ENCODE data around the gene MLX.
A peak's percentile ranks its signal among the peaks of the same experiment; 100 is the strongest.

Gene MLX

DNA sequence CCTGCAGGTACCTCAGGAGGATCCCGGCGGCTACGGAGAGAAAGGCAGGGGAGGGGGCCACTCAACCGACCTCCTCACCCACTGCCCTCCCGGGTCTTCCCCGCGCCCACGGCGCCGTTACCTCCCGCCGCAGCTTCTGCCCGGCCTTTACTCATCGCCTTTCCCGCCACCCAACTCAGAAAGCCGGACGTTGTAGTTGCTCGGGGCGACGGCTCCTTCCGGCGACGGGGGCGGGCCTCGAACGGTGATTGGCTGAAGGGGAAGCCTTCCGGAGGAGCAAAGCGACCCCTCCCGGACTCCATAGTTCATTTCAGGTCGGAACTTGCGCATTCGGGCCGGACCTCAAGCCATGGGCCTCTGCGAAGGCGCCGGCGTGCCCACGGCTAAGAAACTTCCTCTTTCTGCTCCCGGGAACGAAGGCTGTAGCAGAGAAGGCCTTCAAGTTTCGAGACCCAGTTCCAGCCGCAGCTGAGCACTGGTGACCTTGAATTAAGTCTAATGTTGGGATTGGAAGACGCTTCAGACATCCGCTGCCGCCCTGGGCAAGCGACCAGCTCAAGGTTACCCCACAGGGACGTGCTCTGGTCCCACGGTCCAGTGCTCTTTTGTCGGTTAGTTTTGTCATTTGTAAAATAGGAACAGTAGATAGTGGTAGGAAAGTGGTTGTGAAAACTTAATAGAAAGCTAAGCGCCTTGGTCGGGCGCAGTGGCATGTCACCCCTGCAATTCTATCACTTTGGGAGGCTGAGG is 10.8 kb downstream of the MLX start, which contains the start of gene PSMC3IP:
Gene PSMC3IP (minus strand): TSS at position 198 of the 750 bp plus-strand sequence. CDS start 43 bp downstream, at position 155.
- peak; percentile 66 to 96 (median 91) for DNase-seq

GRCh38 chr17:42578282-42578869 is 11.5 kb downstream of the MLX start:
- peak in 49 of 58 donors; percentile 9 to 77 (median 34) for DNase-seq

GRCh38 chr17:42579794-42580551 is 13.1 kb downstream of the MLX start:
- no peak for DNase-seq

DNA sequence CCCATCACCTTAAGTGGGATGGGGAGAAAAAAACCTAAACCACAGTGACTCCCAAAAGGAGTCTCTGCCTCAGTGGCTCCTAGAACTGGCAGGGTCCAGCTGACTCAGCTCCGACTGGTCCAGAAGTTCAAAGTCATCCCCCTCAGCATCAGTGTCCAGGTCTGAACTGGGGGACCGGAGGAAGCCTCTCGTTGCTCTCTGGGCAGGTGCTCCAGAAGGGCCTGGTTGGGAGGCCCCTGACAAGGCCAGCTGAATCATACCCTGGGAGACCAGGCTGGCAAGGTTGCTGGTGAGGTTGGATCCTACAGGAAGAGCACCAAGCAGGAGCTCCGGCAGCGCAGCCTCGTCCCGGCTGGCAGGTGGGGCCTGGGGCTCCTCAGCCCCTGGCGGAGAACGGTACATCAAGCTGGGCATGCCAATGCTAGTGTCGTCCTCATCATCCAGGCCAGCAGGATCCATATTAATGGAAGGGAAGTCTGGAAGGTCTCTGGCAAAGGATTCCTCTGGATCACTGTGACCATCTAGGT is 14.9 kb downstream of the MLX start:
- DNase-seq = no peak

DNA sequence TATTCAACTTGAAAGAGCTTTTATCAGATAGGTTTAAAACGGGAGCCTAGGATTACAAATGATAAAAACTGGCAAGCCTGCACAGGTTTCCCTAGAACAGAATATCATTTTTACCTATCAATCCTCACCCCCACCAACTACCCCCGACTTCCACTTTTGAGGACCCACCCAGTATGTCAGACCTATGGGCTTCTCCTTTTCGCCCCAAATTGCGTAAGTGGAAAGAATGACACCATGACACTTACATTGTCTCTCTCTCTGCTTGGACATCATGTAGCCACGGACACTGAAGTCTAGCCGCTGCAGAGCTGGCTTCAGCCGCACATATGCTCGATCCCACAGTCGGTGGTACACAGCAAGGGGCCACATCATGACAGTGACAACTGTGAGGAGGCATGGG is 18.0 kb downstream of the MLX start:
- DNase-seq = no peak

- DNase-seq = no peak
Measured at GRCh38 chr17:42585353-42585752, 18.5 kb downstream of the MLX start.

- DNase-seq = no peak
Measured at GRCh38 chr17:42586514-42587230, 19.8 kb downstream of the MLX start.

GRCh38 chr17:42590886-42591285 is 24.0 kb downstream of the MLX start:
- DNase-seq = no peak

DNA sequence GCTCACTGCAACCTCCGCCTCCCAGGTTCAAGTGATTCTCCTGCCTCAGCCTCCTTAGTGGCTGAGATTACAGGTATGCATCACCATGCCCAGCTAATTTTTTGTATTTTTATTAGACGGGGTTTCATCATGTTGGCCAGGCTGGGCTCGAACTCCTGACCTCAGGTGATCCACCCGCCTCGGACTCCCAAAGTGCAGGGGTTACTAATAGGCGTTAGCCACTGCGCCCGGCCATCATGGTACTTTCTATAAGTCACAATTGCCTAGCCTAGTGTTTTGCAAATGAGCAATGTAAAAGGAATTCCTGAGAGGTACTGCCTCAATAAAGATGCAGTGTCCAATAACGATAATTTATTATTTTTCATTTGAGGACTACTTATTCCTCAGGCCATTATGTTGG is 24.5 kb downstream of the MLX start:
- DNase-seq = no peak

GRCh38 chr17:42596386-42596785 is 29.5 kb downstream of the MLX start:
- no peak for DNase-seq

DNA sequence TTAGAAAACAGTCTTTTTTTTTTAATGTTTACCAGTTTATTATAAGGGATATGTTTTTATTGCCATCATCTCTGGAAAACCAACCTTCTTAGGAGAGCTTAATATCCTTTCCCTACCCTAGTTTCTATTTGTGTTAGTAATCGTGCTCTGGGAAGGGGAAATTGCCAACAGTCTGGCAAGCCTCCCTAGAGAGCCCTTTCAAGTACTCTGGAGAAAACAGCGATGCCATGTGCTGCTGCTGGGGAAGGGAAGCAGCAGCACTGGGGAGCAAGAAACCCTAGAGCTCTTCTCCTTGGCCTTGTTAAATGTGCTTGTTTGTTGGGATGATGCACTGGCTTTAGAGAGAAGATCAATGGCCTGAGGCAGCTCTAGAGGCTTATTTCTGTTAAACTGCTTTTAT is 32.0 kb downstream of the MLX start:
- peak in 20 of 58 donors; percentile 2 to 33 (median 8) for DNase-seq

- no peak for DNase-seq
Measured at GRCh38 chr17:42603318-42603717, 36.4 kb downstream of the MLX start.

- no peak for DNase-seq
Measured at GRCh38 chr17:42607769-42608168, 40.9 kb downstream of the MLX start.

- DNase-seq = peak in 6 of 58 donors; percentile 20 to 58 (median 50)
Measured at GRCh38 chr17:42608305-42609181, 41.6 kb downstream of the MLX start.

- DNase-seq = peak; percentile 91 to 99 (median 99)
Measured at GRCh38 chr17:42609182-42609813, 42.4 kb downstream of the MLX start, which contains the start of the genes RETREG3 and TUBG1. TSS of gene RETREG3 (minus strand) at chr17:42609374. CDS start at chr17:42609324, 50 bp downstream. TSS of gene TUBG1 (plus strand) at chr17:42609683. CDS start at chr17:42609738, 55 bp downstream.

- DNase-seq = peak in 14 of 58 donors; percentile 28 to 74 (median 46)
Measured at GRCh38 chr17:42609814-42610801, 43.2 kb downstream of the MLX start.

DNA sequence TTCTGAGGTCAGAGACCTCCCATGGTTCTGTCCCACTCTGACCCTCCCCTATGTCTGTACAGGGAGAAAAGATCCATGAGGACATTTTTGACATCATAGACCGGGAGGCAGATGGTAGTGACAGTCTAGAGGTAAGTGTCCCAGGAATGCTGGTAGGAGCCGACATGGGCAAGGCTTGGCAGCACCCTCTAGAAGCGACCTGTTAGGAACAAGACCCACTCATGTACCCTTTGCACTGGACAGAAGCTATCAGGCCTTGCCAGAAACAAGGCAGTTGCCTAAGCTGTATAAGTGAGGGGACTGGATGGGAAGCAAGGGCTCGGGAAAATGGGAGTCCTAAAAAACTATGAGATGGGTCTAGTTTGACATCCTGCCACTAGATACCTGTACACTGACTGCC is 45.1 kb downstream of the MLX start:
- no peak for DNase-seq

- no peak for DNase-seq
Measured at GRCh38 chr17:42613699-42614295, 46.9 kb downstream of the MLX start.

Measured in anterior cingulate cortex (tissue), 58 donors.